ENCODE results near the gene LAMP5. TPM values are rescaled to one million over a fixed set of nuclear protein-coding genes. Genes with fewer than 3 reads are reported as not detected.

LAMP5 gene
- total RNA-seq, 5 donors from 2014 or later (not counting 1 experiment from before 2014, with no cell fraction given): not detected

GRCh38 chr20:9506964-9507369 is 7.4 kb upstream of the LAMP5 start:
- Mint-ChIP-seq H3K27ac (no peak overlapping the region), H3K4me1 (no peaks in the 10 kb centered on the region), H3K4me3 (no peak overlapping the region), H3K27me3 (peaks cover 36 to 49% of the 10 kb centered on the region in 2 donors), H3K36me3 (no peaks in the 10 kb centered on the region), H3K9me3 (no peaks in the 10 kb centered on the region)
- H3K36me3 ChIP-seq (ENCODE audit: control insufficient read depth in 2 of 2, extremely low read depth in 1 of 2, insufficient read depth in 1 of 2, low read length in 1 of 2): no peaks in the 10 kb centered on the region
- POLR2A ChIA-PET: no interaction called here
- no peak overlapping the region for H3K27ac ChIP-seq (ENCODE audit: low read length)
- ATAC-seq (replicated peaks in 1 of 4) (no peak), DNase-seq (no peak)
- WGBS (ENCODE audit: insufficient coverage): 5% methylated on average over 30 of the region's 31 CpGs
- H3K9me3 ChIP-seq: no peaks in the 10 kb centered on the region
- CTCF ChIA-PET: no interaction called here
- no peaks in the 10 kb centered on the region for H3K4me1 ChIP-seq (ENCODE audit: control insufficient read depth in 1 of 2, extremely low read depth in 1 of 2, insufficient read depth in 2 of 2, low read length in 2 of 2)
- H3K4me3 ChIP-seq (ENCODE audit: control insufficient read depth in 1 of 2, extremely low read depth in 1 of 2, low read length in 1 of 2): no peak overlapping the region
- peaks cover 14 to 43% of the 10 kb centered on the region in 2 experiments for H3K27me3 ChIP-seq (replicated peaks in 1 of 2; ENCODE audit: control insufficient read depth in 2 of 2, extremely low read depth in 1 of 2, insufficient read depth in 2 of 2, low read length in 1 of 2)

- Mint-ChIP-seq H3K27me3 (peaks cover 38 to 52% of the 10 kb centered on the region in 2 donors), H3K4me1 (no peaks in the 10 kb centered on the region), H3K36me3 (no peaks in the 10 kb centered on the region), H3K9me3 (no peaks in the 10 kb centered on the region), H3K4me3 (no peak overlapping the region), H3K27ac (no peak overlapping the region)
- H3K27me3 ChIP-seq (replicated peaks in 1 of 2; ENCODE audit: control insufficient read depth in 2 of 2, extremely low read depth in 1 of 2, insufficient read depth in 2 of 2, low read length in 1 of 2): peaks cover 14 to 43% of the 10 kb centered on the region in 2 experiments
- H3K4me1 ChIP-seq (ENCODE audit: control insufficient read depth in 1 of 2, extremely low read depth in 1 of 2, insufficient read depth in 2 of 2, low read length in 2 of 2): no peaks in the 10 kb centered on the region
- 9% methylated on average over 30 of the region's 37 CpGs for WGBS (ENCODE audit: insufficient coverage)
- no peak for DNase-seq
- no peak overlapping the region for H3K27ac ChIP-seq (ENCODE audit: low read length)
- no peaks in the 10 kb centered on the region for H3K36me3 ChIP-seq (ENCODE audit: control insufficient read depth in 2 of 2, extremely low read depth in 1 of 2, insufficient read depth in 1 of 2, low read length in 1 of 2)
- ATAC-seq (replicated peaks in 1 of 4): no peak
- CTCF ChIA-PET: no interaction called here
- no peak overlapping the region for H3K4me3 ChIP-seq (ENCODE audit: control insufficient read depth in 1 of 2, extremely low read depth in 1 of 2, low read length in 1 of 2)
- POLR2A ChIA-PET: no interaction called here
- no peaks in the 10 kb centered on the region for H3K9me3 ChIP-seq
Observed at GRCh38 chr20:9507544-9508239, 6.7 kb upstream of the LAMP5 start.

DNA sequence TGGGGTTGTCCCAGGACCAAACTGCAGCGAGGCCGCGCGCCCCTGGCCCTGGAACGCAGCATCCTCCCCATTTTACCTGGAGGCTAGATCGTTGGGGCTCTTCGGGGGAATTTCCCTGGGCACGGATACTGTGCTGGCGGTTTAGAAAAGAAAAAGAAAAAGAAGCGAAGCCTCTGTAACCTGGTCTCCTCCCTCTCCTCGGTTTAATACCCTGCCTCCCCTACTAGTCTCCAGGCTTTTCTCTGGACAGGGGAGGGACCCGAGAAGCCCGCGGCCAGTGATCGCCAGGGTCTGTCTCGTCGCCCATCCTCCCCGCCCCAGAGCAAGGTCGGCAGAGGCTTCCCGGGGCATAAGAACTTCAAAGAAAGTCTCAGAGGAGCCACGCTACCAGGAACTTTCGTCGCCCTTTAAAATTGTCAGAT is 6.1 kb upstream of the LAMP5 start:
- Histone ChIP-seq H3K4me3 (ENCODE audit: control insufficient read depth in 1 of 2, extremely low read depth in 1 of 2, low read length in 1 of 2) (no peak overlapping the region), H3K27ac (ENCODE audit: low read length) (no peak overlapping the region), H3K4me1 (ENCODE audit: control insufficient read depth in 1 of 2, extremely low read depth in 1 of 2, insufficient read depth in 2 of 2, low read length in 2 of 2) (no peaks in the 10 kb centered on the region), H3K36me3 (ENCODE audit: control insufficient read depth in 2 of 2, extremely low read depth in 1 of 2, insufficient read depth in 1 of 2, low read length in 1 of 2) (no peaks in the 10 kb centered on the region), H3K27me3 (replicated peaks in 1 of 2; ENCODE audit: control insufficient read depth in 2 of 2, extremely low read depth in 1 of 2, insufficient read depth in 2 of 2, low read length in 1 of 2) (peaks cover 14 to 43% of the 10 kb centered on the region in 2 experiments), H3K9me3 (no peaks in the 10 kb centered on the region)
- ChIA-PET CTCF (no interaction called here), POLR2A (no interaction called here)
- H3K27me3 Mint-ChIP-seq: peaks cover 40 to 52% of the 10 kb centered on the region in 2 donors
- 4% methylated on average over 8 of the region's 23 CpGs for WGBS (ENCODE audit: insufficient coverage)
- no peaks in the 10 kb centered on the region for H3K36me3 Mint-ChIP-seq
- no peak overlapping the region for H3K4me3 Mint-ChIP-seq
- H3K9me3 Mint-ChIP-seq: no peaks in the 10 kb centered on the region
- H3K4me1 Mint-ChIP-seq: no peaks in the 10 kb centered on the region
- DNase-seq (no peak), ATAC-seq (replicated peaks in 1 of 4) (no peak)
- no peak overlapping the region for H3K27ac Mint-ChIP-seq

DNA sequence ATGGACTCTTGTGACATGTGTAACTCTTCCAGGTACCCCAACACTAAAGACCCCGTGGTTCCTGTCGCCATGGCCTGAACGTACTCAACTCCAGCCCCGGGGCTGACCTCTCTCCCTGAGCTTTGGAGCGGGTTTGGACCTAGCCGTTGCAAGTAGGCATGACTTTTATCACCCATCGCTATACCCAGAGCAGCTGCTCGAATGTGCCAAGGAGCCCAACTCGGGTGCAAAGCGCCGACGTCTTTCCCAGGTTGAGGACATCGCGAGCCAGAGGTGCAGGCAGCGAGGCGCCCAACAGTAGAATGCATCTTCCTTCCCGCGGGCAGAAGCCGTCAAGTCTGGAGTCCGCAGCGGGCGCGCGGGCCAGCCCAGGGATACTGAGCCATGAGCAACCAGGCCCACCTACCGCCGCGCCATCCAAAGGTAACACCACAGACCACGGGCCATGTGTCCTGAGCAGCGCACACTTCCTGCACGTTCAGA is 5.7 kb upstream of the LAMP5 start:
- Mint-ChIP-seq H3K4me1 (no peaks in the 10 kb centered on the region), H3K27me3 (peaks cover 41 to 54% of the 10 kb centered on the region in 2 donors), H3K36me3 (no peaks in the 10 kb centered on the region), H3K4me3 (no peak overlapping the region), H3K27ac (no peak overlapping the region), H3K9me3 (no peaks in the 10 kb centered on the region)
- CTCF ChIA-PET: no interaction called here
- H3K4me1 ChIP-seq (ENCODE audit: control insufficient read depth in 1 of 2, extremely low read depth in 1 of 2, insufficient read depth in 2 of 2, low read length in 2 of 2): no peaks in the 10 kb centered on the region
- POLR2A ChIA-PET: no interaction called here
- WGBS (ENCODE audit: insufficient coverage): 8% methylated on average over 24 of the region's 30 CpGs
- H3K27me3 ChIP-seq (replicated peaks in 1 of 2; ENCODE audit: control insufficient read depth in 2 of 2, extremely low read depth in 1 of 2, insufficient read depth in 2 of 2, low read length in 1 of 2): peaks cover 14 to 43% of the 10 kb centered on the region in 2 experiments
- ATAC-seq (replicated peaks in 1 of 4) (no peak), DNase-seq (no peak)
- no peaks in the 10 kb centered on the region for H3K9me3 ChIP-seq
- H3K27ac ChIP-seq (ENCODE audit: low read length): no peak overlapping the region
- H3K36me3 ChIP-seq (ENCODE audit: control insufficient read depth in 2 of 2, extremely low read depth in 1 of 2, insufficient read depth in 1 of 2, low read length in 1 of 2): no peaks in the 10 kb centered on the region
- no peak overlapping the region for H3K4me3 ChIP-seq (ENCODE audit: control insufficient read depth in 1 of 2, extremely low read depth in 1 of 2, low read length in 1 of 2)

DNA sequence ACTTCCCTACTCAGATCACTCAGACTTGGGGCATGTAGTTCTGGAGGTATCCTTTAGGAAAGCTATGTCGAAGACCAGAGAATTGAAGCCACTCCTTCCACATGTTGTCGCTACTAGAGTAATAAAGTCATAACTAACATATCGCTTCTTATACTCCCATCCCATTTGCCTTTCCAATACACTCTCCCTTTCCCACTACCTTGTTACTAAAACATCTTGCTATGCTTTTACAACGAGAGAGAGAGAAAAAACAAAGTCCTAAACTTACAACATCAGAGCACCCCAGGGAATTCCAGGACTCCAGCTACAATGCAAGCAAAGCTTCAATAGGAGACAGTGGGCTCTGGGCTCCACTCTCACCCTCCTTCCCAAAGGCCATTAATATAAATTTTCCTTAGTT is 5.1 kb upstream of the LAMP5 start:
- Histone ChIP-seq H3K36me3 (ENCODE audit: control insufficient read depth in 2 of 2, extremely low read depth in 1 of 2, insufficient read depth in 1 of 2, low read length in 1 of 2) (no peaks in the 10 kb centered on the region), H3K4me3 (ENCODE audit: control insufficient read depth in 1 of 2, extremely low read depth in 1 of 2, low read length in 1 of 2) (no peak overlapping the region), H3K4me1 (ENCODE audit: control insufficient read depth in 1 of 2, extremely low read depth in 1 of 2, insufficient read depth in 2 of 2, low read length in 2 of 2) (no peaks in the 10 kb centered on the region), H3K27ac (ENCODE audit: low read length) (no peak overlapping the region), H3K9me3 (no peaks in the 10 kb centered on the region), H3K27me3 (replicated peaks in 1 of 2; ENCODE audit: control insufficient read depth in 2 of 2, extremely low read depth in 1 of 2, insufficient read depth in 2 of 2, low read length in 1 of 2) (peaks cover 15 to 44% of the 10 kb centered on the region in 2 experiments)
- H3K4me3 Mint-ChIP-seq: no peak overlapping the region
- ATAC-seq (replicated peaks in 1 of 4) (no peak), DNase-seq (no peak)
- H3K9me3 Mint-ChIP-seq: no peaks in the 10 kb centered on the region
- H3K36me3 Mint-ChIP-seq: no peaks in the 10 kb centered on the region
- H3K27me3 Mint-ChIP-seq: peaks cover 45 to 59% of the 10 kb centered on the region in 2 donors
- H3K4me1 Mint-ChIP-seq: no peaks in the 10 kb centered on the region
- no peak overlapping the region for H3K27ac Mint-ChIP-seq
- CTCF ChIA-PET: no interaction called here
- POLR2A ChIA-PET: no interaction called here
- WGBS (ENCODE audit: insufficient coverage): 20% methylated on average over 2 of the region's 4 CpGs

DNA sequence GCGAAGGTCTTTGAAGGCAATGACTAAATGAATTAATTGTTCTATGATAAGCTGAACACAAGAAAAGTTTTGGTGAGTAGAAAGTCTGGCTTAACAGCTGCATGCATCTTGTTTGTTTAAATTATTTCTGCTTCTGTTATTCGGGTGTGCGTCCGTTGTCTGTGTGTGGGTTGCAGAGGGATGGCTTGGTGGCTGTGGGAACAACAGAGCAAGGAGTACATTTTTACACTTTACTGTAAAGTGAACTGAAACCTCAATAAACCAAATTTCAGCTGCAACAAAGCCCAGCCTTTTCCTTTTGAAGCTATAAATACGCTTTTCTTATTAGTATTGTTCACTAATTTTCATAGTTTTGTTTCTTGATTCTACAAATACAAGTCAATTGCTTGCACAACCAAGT is 3.5 kb upstream of the LAMP5 start:
- no CpG with 5 or more reads among the region's 5 CpGs for WGBS (ENCODE audit: insufficient coverage)
- Histone ChIP-seq H3K27me3 (replicated peaks in 1 of 2; ENCODE audit: control insufficient read depth in 2 of 2, extremely low read depth in 1 of 2, insufficient read depth in 2 of 2, low read length in 1 of 2) (peaks cover 13 to 53% of the 10 kb centered on the region in 2 experiments), H3K36me3 (ENCODE audit: control insufficient read depth in 2 of 2, extremely low read depth in 1 of 2, insufficient read depth in 1 of 2, low read length in 1 of 2) (no peaks in the 10 kb centered on the region), H3K27ac (ENCODE audit: low read length) (no peak overlapping the region), H3K9me3 (no peaks in the 10 kb centered on the region), H3K4me3 (ENCODE audit: control insufficient read depth in 1 of 2, extremely low read depth in 1 of 2, low read length in 1 of 2) (no peak overlapping the region), H3K4me1 (ENCODE audit: control insufficient read depth in 1 of 2, extremely low read depth in 1 of 2, insufficient read depth in 2 of 2, low read length in 2 of 2) (no peaks in the 10 kb centered on the region)
- Mint-ChIP-seq H3K36me3 (no peaks in the 10 kb centered on the region), H3K4me3 (no peak overlapping the region), H3K27me3 (peaks cover 49 to 67% of the 10 kb centered on the region in 2 donors), H3K9me3 (no peaks in the 10 kb centered on the region), H3K4me1 (no peaks in the 10 kb centered on the region), H3K27ac (no peak overlapping the region)
- DNase-seq (no peak), ATAC-seq (replicated peaks in 1 of 4) (no peak)
- CTCF ChIA-PET: no interaction called here
- POLR2A ChIA-PET: no interaction called here
